ENCODE results near the gene PPP1R7. TPM values are rescaled to one million over a fixed set of nuclear protein-coding genes. Genes with fewer than 3 reads are reported as not detected.
A peak's percentile ranks its signal among the peaks of the same experiment; 100 is the strongest.
"Not testable (repeated sequence)": the region's sequence is repeated elsewhere in the genome, so short reads cannot be mapped to it uniquely, and the experiment has no call there.

Gene PPP1R7
- total RNA-seq, 4 donors from 2014 or later, result 37.8 to 104 (median 44.4) TPM

DNA sequence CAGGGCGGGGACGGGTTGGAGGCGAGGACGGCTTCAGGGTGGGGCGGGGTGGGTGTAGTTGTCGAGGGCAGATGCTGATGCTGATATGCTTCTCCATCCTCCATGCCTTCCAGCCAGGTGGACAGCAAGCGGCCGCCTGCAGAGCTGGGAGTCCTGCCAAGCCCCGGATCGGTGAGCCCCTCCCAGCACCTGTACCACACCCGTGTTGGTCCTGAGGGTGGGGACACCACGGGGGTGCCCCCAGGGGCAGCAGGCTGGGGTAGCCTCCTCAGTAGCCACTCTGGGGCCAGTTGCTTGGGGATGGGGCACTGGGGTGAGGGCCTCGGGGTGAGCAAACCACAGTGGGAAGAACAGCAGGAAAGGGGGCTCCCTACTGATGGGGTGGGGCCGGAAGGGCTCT, 40.8 kb downstream of the PPP1R7 start:
- H3K9me3 ChIP-seq, result no peaks in the 10 kb centered on the region
- TF ChIP-seq EP300 (IDR thresholded peaks at IDR 0.05) (no peak), POLR2A (IDR thresholded peaks at IDR 0.05) (no peak), POLR2AphosphoS5 (IDR thresholded peaks at IDR 0.05) (no peak)
- TF ChIP-seq, protein P1, sequence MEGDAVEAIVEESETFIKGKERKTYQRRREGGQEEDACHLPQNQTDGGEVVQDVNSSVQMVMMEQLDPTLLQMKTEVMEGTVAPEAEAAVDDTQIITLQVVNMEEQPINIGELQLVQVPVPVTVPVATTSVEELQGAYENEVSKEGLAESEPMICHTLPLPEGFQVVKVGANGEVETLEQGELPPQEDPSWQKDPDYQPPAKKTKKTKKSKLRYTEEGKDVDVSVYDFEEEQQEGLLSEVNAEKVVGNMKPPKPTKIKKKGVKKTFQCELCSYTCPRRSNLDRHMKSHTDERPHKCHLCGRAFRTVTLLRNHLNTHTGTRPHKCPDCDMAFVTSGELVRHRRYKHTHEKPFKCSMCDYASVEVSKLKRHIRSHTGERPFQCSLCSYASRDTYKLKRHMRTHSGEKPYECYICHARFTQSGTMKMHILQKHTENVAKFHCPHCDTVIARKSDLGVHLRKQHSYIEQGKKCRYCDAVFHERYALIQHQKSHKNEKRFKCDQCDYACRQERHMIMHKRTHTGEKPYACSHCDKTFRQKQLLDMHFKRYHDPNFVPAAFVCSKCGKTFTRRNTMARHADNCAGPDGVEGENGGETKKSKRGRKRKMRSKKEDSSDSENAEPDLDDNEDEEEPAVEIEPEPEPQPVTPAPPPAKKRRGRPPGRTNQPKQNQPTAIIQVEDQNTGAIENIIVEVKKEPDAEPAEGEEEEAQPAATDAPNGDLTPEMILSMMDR (IDR thresholded peaks at IDR 0.05), result no peak
- H3K4me3 ChIP-seq, result no peak overlapping the region
- no peak for DNase-seq (ENCODE audit: low spot score in 2 of 2)
- H3K27me3 ChIP-seq, result peaks cover 17% of the 10 kb centered on the region
- H3K4me1 ChIP-seq, result no peaks in the 10 kb centered on the region
- no peak overlapping the region for H3K27ac ChIP-seq
- H3K36me3 ChIP-seq, result no peaks in the 10 kb centered on the region
- no CpG with 5 or more reads among the region's 14 CpGs for WGBS

DNA sequence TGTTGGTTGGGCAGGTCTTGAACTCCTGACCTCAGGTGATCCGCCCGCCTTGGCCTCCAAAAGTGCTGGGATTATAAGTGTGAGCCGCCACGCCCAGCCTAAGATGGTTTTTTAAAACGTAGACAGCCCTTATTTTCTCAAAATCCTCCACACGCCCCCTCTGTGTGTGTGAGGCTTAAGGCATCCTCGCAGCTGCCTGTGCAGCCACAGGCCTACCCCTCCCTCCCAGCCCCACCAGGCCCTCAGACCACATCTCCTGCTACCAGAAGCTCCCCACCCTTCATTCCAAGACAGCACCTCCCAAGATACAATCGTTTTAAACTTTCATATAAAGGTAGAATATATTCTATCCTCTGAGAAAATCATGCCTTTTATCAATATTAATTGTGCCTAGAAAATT, 43.0 kb downstream of the PPP1R7 start:
- no peaks in the 10 kb centered on the region for H3K36me3 ChIP-seq
- no peak overlapping the region for H3K27ac ChIP-seq
- no peaks in the 10 kb centered on the region for H3K4me1 ChIP-seq
- peaks cover 1% of the 10 kb centered on the region for H3K27me3 ChIP-seq
- DNase-seq (ENCODE audit: low spot score in 2 of 2), result no peak
- no peak for TF ChIP-seq POLR2AphosphoS5 (IDR thresholded peaks at IDR 0.05)
- no peak for TF ChIP-seq EP300 (IDR thresholded peaks at IDR 0.05)
- TF ChIP-seq, protein P1 (IDR thresholded peaks at IDR 0.05), result no peak
- TF ChIP-seq POLR2A (IDR thresholded peaks at IDR 0.05), result no peak
- 80% methylated on average over 8 of the region's 8 CpGs for WGBS
- no peaks in the 10 kb centered on the region for H3K9me3 ChIP-seq
- H3K4me3 ChIP-seq, result no peak overlapping the region

GRCh38 chr2:241194811-241195210, 44.5 kb downstream of the PPP1R7 start:
- Histone ChIP-seq H3K27ac (no peak overlapping the region), H3K27me3 (no peaks in the 10 kb centered on the region), H3K9me3 (no peaks in the 10 kb centered on the region), H3K4me3 (no peak overlapping the region), H3K36me3 (no peaks in the 10 kb centered on the region), H3K4me1 (no peaks in the 10 kb centered on the region)
- WGBS, result 77% methylated on average over 9 of the region's 9 CpGs
- DNase-seq (ENCODE audit: low spot score in 2 of 2), result no peak
- TF ChIP-seq POLR2A (IDR thresholded peaks at IDR 0.05) (no peak), POLR2AphosphoS5 (IDR thresholded peaks at IDR 0.05) (no peak), EP300 (IDR thresholded peaks at IDR 0.05) (no peak)
- TF ChIP-seq, protein P1 (IDR thresholded peaks at IDR 0.05), result no peak

DNA sequence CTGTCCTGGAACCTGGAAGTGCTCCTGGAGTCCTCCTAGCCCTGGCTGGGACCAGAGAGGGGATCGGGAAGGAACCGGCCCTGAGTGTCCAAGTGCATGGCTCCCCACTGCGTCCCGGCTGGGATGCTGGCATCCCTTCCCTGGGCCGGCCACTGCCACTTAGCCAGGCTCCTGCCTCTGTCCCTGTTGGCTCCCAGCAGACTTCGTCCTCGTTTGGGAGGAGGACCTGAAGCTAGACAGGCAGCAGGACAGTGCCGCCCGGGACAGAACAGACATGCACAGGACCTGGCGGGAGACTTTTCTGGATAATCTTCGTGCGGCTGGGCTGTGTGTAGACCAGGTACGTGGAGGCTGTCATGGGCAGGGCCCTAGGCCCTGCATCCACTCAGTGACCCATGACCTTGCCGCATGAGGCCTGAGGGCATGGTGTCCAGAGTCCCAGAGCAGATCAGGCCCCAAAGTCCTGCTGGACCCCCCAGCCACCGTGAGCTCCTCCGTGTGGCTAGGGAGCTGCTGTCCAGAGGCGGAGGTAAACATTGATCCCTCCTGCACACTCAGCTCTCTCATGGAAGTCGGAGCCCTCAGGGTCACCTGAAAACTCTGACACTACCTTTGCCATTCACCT, 45.4 kb downstream of the PPP1R7 start:
- DNase-seq (ENCODE audit: low spot score in 2 of 2), result peak in 1 of 2 donors; percentile 71
- Histone ChIP-seq H3K9me3 (no peaks in the 10 kb centered on the region), H3K27me3 (no peaks in the 10 kb centered on the region), H3K4me1 (no peaks in the 10 kb centered on the region), H3K4me3 (no peak overlapping the region), H3K36me3 (no peaks in the 10 kb centered on the region), H3K27ac (no peak overlapping the region)
- WGBS, result 82% methylated on average over 4 of the region's 18 CpGs
- no peak for TF ChIP-seq EP300 (IDR thresholded peaks at IDR 0.05)
- TF ChIP-seq, protein P1 (IDR thresholded peaks at IDR 0.05), result no peak
- TF ChIP-seq POLR2A (IDR thresholded peaks at IDR 0.05), result no peak
- TF ChIP-seq POLR2AphosphoS5 (IDR thresholded peaks at IDR 0.05), result no peak

DNA sequence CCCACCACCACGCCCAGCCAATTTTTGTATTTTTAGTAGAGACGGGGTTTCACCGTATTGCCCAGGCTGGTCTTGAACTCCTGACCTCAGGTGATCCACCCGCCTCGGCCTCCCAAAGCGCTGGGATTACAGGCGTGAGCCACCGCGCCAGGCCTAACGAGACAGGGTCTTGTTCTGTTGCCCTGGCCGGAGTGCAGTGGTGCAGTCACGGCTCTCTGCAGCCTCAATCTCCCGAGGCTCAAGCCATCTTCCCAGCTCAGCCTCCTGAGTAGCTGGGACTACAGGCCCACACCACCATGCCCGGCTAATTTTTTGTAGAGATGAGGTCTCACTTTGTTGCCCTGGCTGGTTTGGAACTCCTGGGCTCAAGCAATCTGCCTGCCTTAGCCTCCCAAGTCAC, 47.0 kb downstream of the PPP1R7 start:
- not testable (repeated sequence) for H3K27ac ChIP-seq; H3K4me3 ChIP-seq; H3K27me3 ChIP-seq; H3K4me1 ChIP-seq; H3K36me3 ChIP-seq; H3K9me3 ChIP-seq; DNase-seq (ENCODE audit: low spot score in 2 of 2)
- WGBS, result over 99% methylated on average over 13 of the region's 14 CpGs

- H3K4me3 ChIP-seq, result no peak overlapping the region
- no peak for TF ChIP-seq POLR2A (IDR thresholded peaks at IDR 0.05)
- TF ChIP-seq POLR2AphosphoS5 (IDR thresholded peaks at IDR 0.05), result no peak
- TF ChIP-seq EP300 (IDR thresholded peaks at IDR 0.05), result no peak
- TF ChIP-seq, protein P1 (IDR thresholded peaks at IDR 0.05), result no peak
- H3K4me1 ChIP-seq, result no peaks in the 10 kb centered on the region
- no peak for DNase-seq (ENCODE audit: low spot score in 2 of 2)
- 70% methylated on average over 6 of the region's 6 CpGs for WGBS
- no peaks in the 10 kb centered on the region for H3K36me3 ChIP-seq
- H3K27me3 ChIP-seq, result no peaks in the 10 kb centered on the region
- no peak overlapping the region for H3K27ac ChIP-seq
- H3K9me3 ChIP-seq, result no peaks in the 10 kb centered on the region
Observed at GRCh38 chr2:241197947-241198346, 47.7 kb downstream of the PPP1R7 start.
